GM12878 (cell line): Measurements from ENCODE around the gene GALT. TPM values are rescaled to one million over a fixed set of nuclear protein-coding genes. Genes with fewer than 3 reads are reported as not detected.

ENCODE experiments used
- ATAC-seq: fragments of 200-7000 bp; cut with Tn5 transposase; 3 replicates; pipeline ENCODE4 v1.9.1; 2020; ENCODE audit warnings: mild to moderate bottlenecking, moderate library complexity
- BruUV-seq: library from RNA; stranded (reverse); fragments of 400-500 nt; replicated peaks from 2 replicates; lab custom pipeline; 2021; lab: Mats Ljungman, UMichigan
- CTCF ChIA-PET: fragments of 300-600 bp; sonication (Branson Sonifier 250); formaldehyde crosslinking; extraction: SDS; loops from one replicate; lab custom pipeline; 2021; ENCODE audit warnings: inconsistent platforms; lab: Yijun Ruan, JAX
- POLR2A ChIA-PET: fragments of 350-600 bp; formaldehyde crosslinking; extraction: SDS; loops from one replicate; lab custom pipeline; 2021; ENCODE audit warnings: inconsistent platforms; lab: Charles Lee
- RAD21 ChIA-PET: fragments of 300-600 bp; sonication (Branson Sonifier 250); formaldehyde crosslinking; loops from one replicate; lab custom pipeline; 2023; ENCODE audit warnings: antibody characterized with exemption; ENCODE audit not compliant: unreplicated experiment; lab: Charles Lee
- SMC1A ChIA-PET: fragments of 300-600 bp; sonication (Branson Sonifier 250); formaldehyde crosslinking; loops from one replicate; lab custom pipeline; 2023; ENCODE audit not compliant: unreplicated experiment, uncharacterized antibody; lab: Charles Lee
- DNase-seq: peaks from one replicate; pipeline ENCODE4 v3.0.0-alpha.2; 2011; ENCODE audit warnings: low read depth, low spot score
- FAIRE-seq: peaks from 3 replicates; lab custom pipeline; 2011; peaks lifted over from hg19 to GRCh38; lab: Jason Lieb, UNC
- H2AFZ ChIP-seq: 2 replicates; pipeline ENCODE4 v1.6.0; 2011; ENCODE audit warnings: low read depth, low read length, control low read depth; ENCODE audit not compliant: control insufficient read depth
- H3K27ac ChIP-seq: 2 replicates; pipeline ENCODE4 v1.5.1; 2011; ENCODE audit warnings: control low read depth; ENCODE audit not compliant: control insufficient read depth, insufficient read depth
- H3K27me3 ChIP-seq, 2 experiments: replicated peaks in 1 of 2; 2 replicates each; pipeline versions ENCODE4 v1.6.0 to v1.6.1; 2011; ENCODE audit warnings: low read length in 1 of 2; ENCODE audit not compliant: control insufficient read depth in 2 of 2, insufficient read depth in 2 of 2
- H3K36me3 ChIP-seq, 2 experiments: 2 replicates each; pipeline ENCODE4 v1.5.1; 2011; ENCODE audit warnings: low read length in 1 of 2; ENCODE audit not compliant: control insufficient read depth in 2 of 2, insufficient read depth in 2 of 2
- H3K4me1 ChIP-seq: 2 replicates; pipeline ENCODE4 v1.6.1; 2011; ENCODE audit warnings: mild to moderate bottlenecking, low read length, moderate library complexity, mixed read lengths; ENCODE audit not compliant: control insufficient read depth, insufficient read depth
- H3K4me2 ChIP-seq: 2 replicates; pipeline ENCODE4 v1.6.0; 2011; ENCODE audit warnings: control low read depth; ENCODE audit not compliant: control insufficient read depth, insufficient read depth
- H3K4me3 ChIP-seq: fragments of 200-600 bp; sonication (generic); 2 replicates; pipeline ENCODE4 v1.5.1; 2016
- H3K79me2 ChIP-seq: 2 replicates; pipeline ENCODE4 v1.6.0; 2011; ENCODE audit warnings: low read length; ENCODE audit not compliant: control insufficient read depth, insufficient read depth
- H3K9ac ChIP-seq: 2 replicates; pipeline ENCODE4 v1.8.0; 2011; ENCODE audit warnings: low read length, control low read depth, mixed read lengths; ENCODE audit not compliant: control insufficient read depth, insufficient read depth
- H3K9me3 ChIP-seq: replicated peaks from 3 replicates; pipeline ENCODE4 v1.5.1; 2011; ENCODE audit warnings: mild to moderate bottlenecking, low read length; ENCODE audit not compliant: control insufficient read depth, insufficient read depth
- H4K20me1 ChIP-seq: 2 replicates; pipeline ENCODE4 v1.6.0; 2011; ENCODE audit not compliant: control insufficient read depth, insufficient read depth
- BCLAF1 ChIP-seq: fragments of 450-650 bp; IDR thresholded peaks from 2 replicates; pipeline ENCODE4 v1.6.1; 2017; ENCODE audit warnings: antibody characterized with exemption, mild to moderate bottlenecking, moderate library complexity
- MEF2B ChIP-seq: fragments of 450-650 bp; IDR thresholded peaks from 2 replicates; pipeline ENCODE4 v1.6.1; 2018; ENCODE audit warnings: mild to moderate bottlenecking, moderate library complexity; ENCODE audit not compliant: partially characterized antibody, poor library complexity, severe bottlenecking
- PML ChIP-seq: IDR thresholded peaks from 2 replicates; pipeline ENCODE4 v1.6.1; 2012; ENCODE audit warnings: low read length, inconsistent platforms
- SRF ChIP-seq, 2 experiments: IDR thresholded peaks; 2 replicates each; pipeline ENCODE4 v1.6.1; 2011; ENCODE audit warnings: low read depth in 2 of 2, low read length in 2 of 2, mild to moderate bottlenecking in 1 of 2, moderate library complexity in 1 of 2
- WGBS: methylation state at CpG from one replicate; pipeline ENCODE4 v1.1.6; 2016; ENCODE audit warnings: low lambda C conversion rate; ENCODE audit not compliant: insufficient replicate concordance, insufficient coverage; ENCODE audit errors: missing lambda C conversion rate; 5-methylcytosine and 5-hydroxymethylcytosine counted together
- in situ Hi-C: fragments of 300-500 bp; cut with MboI; formaldehyde crosslinking; loops from 9 replicates; pipeline ENCODE4 v1.14.3; 2018; ENCODE audit warnings: mixed read lengths
- intact Hi-C: fragments of 100-400 bp; cut with micrococcal nuclease; formaldehyde crosslinking; loops from one replicate; pipeline ENCODE4 v1.14.2; 2022; ENCODE audit not compliant: unreplicated experiment
- polyA plus RNA-seq, 11 experiments: library from polyadenylated mRNA; depleted of rRNA in 4 of 11; unstranded in 6 of 11; stranded (reverse) in 5 of 11; fragments of >200 nt; fragmentation: Nextera tagmentation in 4 of 11; fragmentation: Illumina TruSeq in 1 of 11; extraction: Ambion mirVana in 4 of 11; extraction: Trizol in 1 of 11; gene quantifications; 1 replicate in 1 of 11; 2 replicates in 10 of 11; pipeline versions ENCODE4 v1.2.1 to v1.2.3, GENCODE V29; 2011 to 2016; ENCODE audit warnings: inconsistent platforms in 2 of 11, missing spikeins in 2 of 11, low read depth in 1 of 11
- total RNA-seq, 4 experiments: library from RNA; depleted of rRNA in 3 of 4; stranded (reverse); fragments of >200 nt in 3 of 4; fragmentation: Illumina TruSeq in 1 of 4; extraction: Trizol in 1 of 4; gene quantifications; 2 replicates each; pipeline versions ENCODE4 v1.2.1 to v1.2.3, GENCODE V29; 2013 to 2021
- TF ChIP-seq, protein P1 (sequence below): IDR thresholded peaks from 2 replicates; pipeline ENCODE4 v1.6.1; 2011; ENCODE audit warnings: low read depth, mild to moderate bottlenecking, low read length, moderate library complexity, borderline replicate concordance; ENCODE audit errors: extremely low read depth

GALT gene
- total and polyA plus RNA-seq, 10 of the 15 experiments (the other 5 are each of a cell fraction or from before 2014, with no cell fraction given) = 9.3 to 34.1 (median 26.9) TPM

DNA sequence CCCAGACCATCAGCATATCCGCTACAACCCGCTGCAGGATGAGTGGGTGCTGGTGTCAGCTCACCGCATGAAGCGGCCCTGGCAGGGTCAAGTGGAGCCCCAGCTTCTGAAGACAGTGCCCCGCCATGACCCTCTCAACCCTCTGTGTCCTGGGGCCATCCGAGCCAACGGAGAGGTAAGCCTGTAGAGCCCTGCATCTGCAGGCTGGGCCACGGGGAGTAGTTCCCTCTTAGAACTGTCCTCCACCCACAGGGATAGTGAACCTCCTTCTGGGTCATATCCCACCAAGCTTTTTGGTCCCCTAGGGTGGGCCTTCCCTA lies 569 bp downstream of the GALT start (continued):
- TF ChIP-seq BCLAF1 (no peak), SRF (IDR thresholded peaks at IDR 0.05; ENCODE audit: low read depth in 2 of 2, low read length in 2 of 2) (no peak)

GRCh38 chr9:34647651-34648050 lies 1.2 kb downstream of the GALT start:
- BruUV-seq = no TSS peak
- ATAC-seq = no peak
- Histone ChIP-seq H4K20me1 (no peaks in the 10 kb centered on the region; the same call in 1 of the 2 replicates), H3K27ac (peak overlapping the region; percentile 78)
- WGBS = 73% methylated on average over 10 of the region's 10 CpGs
- no peak for TF ChIP-seq MEF2B
- no peak for TF ChIP-seq PML
- TF ChIP-seq, protein P1, sequence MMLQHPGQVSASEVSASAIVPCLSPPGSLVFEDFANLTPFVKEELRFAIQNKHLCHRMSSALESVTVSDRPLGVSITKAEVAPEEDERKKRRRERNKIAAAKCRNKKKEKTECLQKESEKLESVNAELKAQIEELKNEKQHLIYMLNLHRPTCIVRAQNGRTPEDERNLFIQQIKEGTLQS = no peak
- TF ChIP-seq, all 136 proteins: peak for 0
- intact Hi-C loops = no loop called here
- DNase-seq = no peak
- CTCF ChIA-PET = interaction anchor here (1.7 to 5.9 kb wide), 3 partner anchors 12 to 55 kb away, joined by 14 to 103 read pairs (median 23); partner anchors contain the start of gene SIGMAR1
- H3K9me3 ChIP-seq = no peaks in the 10 kb centered on the region
- H3K9ac ChIP-seq = peak overlapping the region; percentile 92
- H3K4me1 ChIP-seq = peaks cover 19% of the 10 kb centered on the region
- no peak for FAIRE-seq
- peaks cover 2 to 13% of the 10 kb centered on the region in 2 experiments; a peak in 3 of 4 replicates for H3K36me3 ChIP-seq
- SMC1A ChIA-PET = no interaction called here
- RAD21 ChIA-PET = interaction anchor here (3.0 kb wide), 1 partner anchor 10 kb away, joined by 14 read pairs; the partner anchor contains the start of gene SIGMAR1
- H3K27me3 ChIP-seq = no peaks in the 10 kb centered on the region
- in situ Hi-C loops = no loop called here
- POLR2A ChIA-PET = interaction anchor here (1.3 to 3.4 kb wide), 4 partner anchors 9 to 27 kb away, joined by 3 to 25 read pairs (median 5); partner anchors contain the start of genes DCTN3 and SIGMAR1
- H3K4me2 ChIP-seq = peak overlapping the region; percentile 99
- H2AFZ ChIP-seq = no peak overlapping the region
- peak overlapping the region; percentile 74 for H3K4me3 ChIP-seq
- H3K79me2 ChIP-seq = peaks cover 17% of the 10 kb centered on the region
